ENCODE data around the gene CPNE2.

The CPNE2 gene

DNA sequence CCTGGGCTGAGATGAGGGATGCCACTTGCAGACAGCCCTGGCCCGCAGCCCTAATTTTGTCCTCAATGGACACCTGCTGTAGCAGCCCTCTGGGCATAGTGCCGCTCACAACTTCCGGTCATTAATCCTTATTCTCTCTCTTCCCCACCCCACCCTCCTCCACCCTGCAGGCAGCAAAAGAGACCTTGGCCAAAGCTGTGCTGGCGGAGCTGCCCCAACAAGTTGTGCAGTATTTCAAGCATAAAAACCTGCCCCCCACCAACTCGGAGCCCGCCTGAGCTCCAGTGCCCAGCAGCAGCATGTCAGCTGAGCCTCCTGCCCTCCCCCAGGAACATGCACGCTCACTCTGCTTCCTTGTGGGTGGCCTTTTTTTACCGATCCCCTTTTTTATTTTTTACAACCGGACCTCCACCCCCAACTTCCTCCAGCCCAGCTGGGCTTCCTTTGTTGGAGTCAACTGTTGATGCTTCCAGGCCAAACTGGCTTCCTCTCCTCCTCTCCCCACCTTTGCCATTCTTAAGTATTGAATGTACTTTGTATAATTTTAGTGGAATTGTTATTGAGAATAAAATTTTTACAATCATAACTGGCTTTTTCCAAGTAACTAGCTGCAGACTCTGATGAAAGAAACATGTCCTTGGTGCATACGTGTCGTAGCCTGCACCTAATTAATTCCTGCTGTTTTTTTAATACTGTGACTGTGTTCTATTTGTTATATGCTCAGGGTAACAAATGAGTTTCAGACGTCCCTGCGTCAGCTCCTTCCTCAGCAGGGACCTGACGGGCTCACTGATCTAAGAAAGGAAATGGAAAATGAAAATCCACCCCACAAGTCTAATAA, 55.2 kb downstream of the CPNE2 start:
- CTCF ChIA-PET = interaction anchor here (1.4 to 2.4 kb wide), 2 partner anchors 13 to 35 kb away, joined by 3 to 8 read pairs; no protein-coding TSS in a partner anchor
- POLR2A ChIA-PET = no interaction called here
- TF ChIP-seq CTCF (IDR thresholded peaks at IDR 0.05; ENCODE audit: control extremely low read depth, extremely low read depth, low read depth, missing control alignments) = no peak
- DNase-seq (ENCODE audit: extremely low spot score) = no peak

- no peak for DNase-seq (ENCODE audit: extremely low spot score)
- ChIA-PET CTCF (interaction anchor here (1.0 to 2.4 kb wide), 6 partner anchors 14 to 65 kb away, joined by 3 to 10 read pairs (median 5); partner anchors contain the start of gene CPNE2), POLR2A (no interaction called here)
- TF ChIP-seq CTCF (IDR thresholded peaks at IDR 0.05; ENCODE audit: control extremely low read depth, extremely low read depth, low read depth, missing control alignments) = no peak
Measured at GRCh38 chr16:57148481-57148880, 56.1 kb downstream of the CPNE2 start.

DNA sequence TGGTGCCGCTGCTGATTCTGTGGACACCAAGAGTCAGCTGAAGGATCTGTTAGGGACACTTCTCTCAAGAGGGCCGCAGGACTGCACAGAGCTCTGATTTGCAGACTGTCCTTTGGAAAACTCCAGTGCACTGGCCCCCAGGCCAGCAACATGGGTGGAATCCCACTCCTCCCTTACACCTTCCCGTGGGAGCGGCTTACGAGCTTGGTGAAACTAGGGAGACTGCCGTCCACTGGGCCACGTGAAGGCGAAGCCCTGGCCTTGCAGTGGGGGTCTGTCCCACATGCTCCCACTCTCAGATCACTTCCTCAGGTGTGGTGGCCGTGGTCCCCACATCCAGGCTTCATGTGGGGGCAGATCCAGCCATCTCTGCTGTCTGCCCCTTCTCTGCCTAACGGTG, 57.0 kb downstream of the CPNE2 start:
- CTCF ChIA-PET = interaction anchor here (1.0 to 2.4 kb wide), 6 partner anchors 15 to 65 kb away, joined by 3 to 10 read pairs (median 5); partner anchors contain the start of gene CPNE2
- TF ChIP-seq CTCF (IDR thresholded peaks at IDR 0.05; ENCODE audit: control extremely low read depth, extremely low read depth, low read depth, missing control alignments) = no peak
- POLR2A ChIA-PET = no interaction called here
- no peak for DNase-seq (ENCODE audit: extremely low spot score)

- TF ChIP-seq CTCF (IDR thresholded peaks at IDR 0.05; ENCODE audit: control extremely low read depth, extremely low read depth, low read depth, missing control alignments) = no peak
- DNase-seq (ENCODE audit: extremely low spot score) = no peak
- CTCF ChIA-PET = interaction anchor here (0.9 to 3.2 kb wide), 13 partner anchors 8 to 369 kb away, joined by 3 to 10 read pairs (median 5); partner anchors contain the start of gene CPNE2
Measured at GRCh38 chr16:57150682-57151330, 58.4 kb downstream of the CPNE2 start.

DNA sequence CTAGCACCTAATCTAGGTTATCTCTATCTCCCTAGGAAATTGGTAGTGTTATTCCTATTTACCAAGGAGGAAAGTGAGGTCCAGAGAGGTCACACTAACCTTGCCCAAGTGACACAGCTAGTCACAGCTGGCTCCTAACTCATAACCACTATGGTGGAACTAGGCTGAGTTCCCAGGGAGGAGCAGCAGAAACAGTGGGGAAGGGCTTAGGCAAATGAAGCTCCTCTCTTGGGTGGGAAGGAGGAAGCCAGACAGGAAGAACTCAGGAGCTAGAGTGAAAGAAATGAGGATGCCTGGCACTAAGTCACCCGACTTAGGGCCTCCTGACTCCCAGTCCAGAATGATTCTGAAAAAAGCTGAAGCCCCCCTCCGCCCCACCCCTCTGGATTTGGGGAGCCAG, 59.0 kb downstream of the CPNE2 start:
- ChIA-PET POLR2A (interaction anchor here (0.5 kb wide), 1 partner anchor 220 kb away, joined by 3 read pairs; no protein-coding TSS in a partner anchor), CTCF (interaction anchor here (1.0 to 3.2 kb wide), 13 partner anchors 9 to 368 kb away, joined by 3 to 10 read pairs (median 4); partner anchors contain the start of gene CPNE2)
- no peak for TF ChIP-seq CTCF (IDR thresholded peaks at IDR 0.05; ENCODE audit: control extremely low read depth, extremely low read depth, low read depth, missing control alignments)
- DNase-seq (ENCODE audit: extremely low spot score) = no peak

More at GRCh38 chr16:57150682-57151330, 58.4 kb downstream of the CPNE2 start:
- POLR2A ChIA-PET = interaction anchor here (0.5 kb wide), 1 partner anchor 219 kb away, joined by 3 read pairs; no protein-coding TSS in a partner anchor

Data from GM10248 (cell line).